Breast epithelium (tissue), 4 donors: ENCODE measurements around the gene MED29. TPM values are rescaled to one million over a fixed set of nuclear protein-coding genes. Genes with fewer than 3 reads are reported as not detected.

Experiments
- DNase-seq, 2 donors: peaks; one replicate each; pipeline ENCODE4 v3.0.0-alpha.2; 2019; ENCODE audit warnings: low spot score in 2 of 2
- H3K27ac ChIP-seq, 2 donors: fragments of 200-600 bp; sonication (generic) in 1 of 2; one replicate each; pipeline ENCODE4 v1.5.1; 2016 to 2019; ENCODE audit warnings: mild to moderate bottlenecking in 1 of 2
- H3K27me3 ChIP-seq, 2 donors: fragments of 200-600 bp; sonication (generic) in 1 of 2; one replicate each; pipeline versions ENCODE4 v1.5.1 to v1.6.0; 2017 to 2019; ENCODE audit warnings: control low read depth in 1 of 2, mild to moderate bottlenecking in 1 of 2
- H3K36me3 ChIP-seq: fragments of 200-600 bp; one replicate; pipeline ENCODE4 v1.5.1; 2019
- H3K4me1 ChIP-seq, 2 donors: fragments of 200-600 bp; sonication (generic); one replicate each; pipeline ENCODE4 v1.5.1; 2016 to 2019; ENCODE audit warnings: control low read depth in 1 of 2
- H3K4me3 ChIP-seq, 3 donors: fragments of 200-600 bp; sonication (generic); 1 replicate in 2 of 3; 2 replicates in 1 of 3; pipeline ENCODE4 v1.5.1; 2016 to 2019; ENCODE audit warnings: mild to moderate bottlenecking in 3 of 3, moderate library complexity in 2 of 3
- H3K9me3 ChIP-seq, 2 donors: fragments of 200-600 bp; sonication (generic) in 1 of 2; one replicate each; pipeline ENCODE4 v1.5.1; 2016 to 2019; ENCODE audit warnings: control low read depth in 1 of 2
- CTCF ChIP-seq, 3 donors: fragments of 450-650 bp; IDR thresholded peaks; one replicate each; pipeline ENCODE4 v1.5.1; 2016 to 2017; ENCODE audit warnings: antibody characterized with exemption in 3 of 3, mild to moderate bottlenecking in 3 of 3, moderate library complexity in 3 of 3
- POLR2A ChIP-seq: fragments of 450-650 bp; IDR thresholded peaks from one replicate; pipeline ENCODE4 v1.6.1; 2016; ENCODE audit warnings: antibody characterized with exemption, mild to moderate bottlenecking, moderate library complexity
- POLR2AphosphoS5 ChIP-seq, 3 donors: sonication (generic); formaldehyde crosslinking; IDR thresholded peaks; one replicate each; pipeline ENCODE4 v1.6.1; 2017; ENCODE audit warnings: antibody characterized with exemption in 3 of 3
- intact Hi-C: fragments of 100-400 bp; cut with DNase I; formaldehyde crosslinking; loops from one replicate; pipeline ENCODE4 v1.15.1; 2023; ENCODE audit warnings: low total_unique reads
- total RNA-seq, 3 donors: library from RNA; depleted of rRNA; stranded (reverse); fragments of >200 nt; gene quantifications; one replicate each; pipeline ENCODE4 v1.1.0, GENCODE V29; 2016

Gene MED29
- total RNA-seq, 3 donors from 2014 or later, result 36.6 to 49.5 (median 47.3) TPM

- H3K4me1 ChIP-seq, result no peaks in the 10 kb centered on the region
- intact Hi-C loops, result no loop called here
- DNase-seq, result no peak
Observed at GRCh38 chr19:39398297-39398864, 7.2 kb downstream of the MED29 start.

GRCh38 chr19:39399668-39400050 lies 8.5 kb downstream of the MED29 start:
- H3K4me1 ChIP-seq, result peaks cover 0 to 8% of the 10 kb centered on the region in 2 donors
- H3K4me3 ChIP-seq, result no peak overlapping the region
- H3K27ac ChIP-seq, result peak overlapping the region; percentile 77 to 85
- no peak for DNase-seq
- no peak for TF ChIP-seq CTCF (IDR thresholded peaks at IDR 0.05)
- TF ChIP-seq POLR2A, result no peak
- no peak for TF ChIP-seq POLR2AphosphoS5 (IDR thresholded peaks at IDR 0.05)
- intact Hi-C loops, result no loop called here
- no peaks in the 10 kb centered on the region for H3K27me3 ChIP-seq
- H3K36me3 ChIP-seq, result no peaks in the 10 kb centered on the region
- no peaks in the 10 kb centered on the region for H3K9me3 ChIP-seq

More at GRCh38 chr19:39398297-39398864, 7.2 kb downstream of the MED29 start:
- Histone ChIP-seq H3K27me3 (no peaks in the 10 kb centered on the region), H3K27ac (peak overlapping the region; percentile 77 to 85), H3K36me3 (no peaks in the 10 kb centered on the region), H3K9me3 (no peaks in the 10 kb centered on the region), H3K4me3 (peak overlapping the region in 1 of 3 donors; percentile 17)
- no peak for TF ChIP-seq CTCF (IDR thresholded peaks at IDR 0.05)
- peak in 1 of 3 donors; percentile 43 for TF ChIP-seq POLR2AphosphoS5 (IDR thresholded peaks at IDR 0.05)

- H3K27ac ChIP-seq, result peak overlapping the region; percentile 77 to 85
- no peaks in the 10 kb centered on the region for H3K27me3 ChIP-seq
- intact Hi-C loops, result no loop called here
- H3K4me1 ChIP-seq, result peaks cover 0 to 9% of the 10 kb centered on the region in 2 donors
- no peak overlapping the region for H3K4me3 ChIP-seq
- H3K36me3 ChIP-seq, result no peaks in the 10 kb centered on the region
- TF ChIP-seq POLR2AphosphoS5 (IDR thresholded peaks at IDR 0.05) (no peak), CTCF (IDR thresholded peaks at IDR 0.05) (no peak), POLR2A (no peak)
- DNase-seq, result no peak
- no peaks in the 10 kb centered on the region for H3K9me3 ChIP-seq
Observed at GRCh38 chr19:39400061-39400460, 8.9 kb downstream of the MED29 start.

GRCh38 chr19:39401070-39401548 lies 9.9 kb downstream of the MED29 start:
- peak overlapping the region; percentile 100 for H3K27ac ChIP-seq
- peaks cover 0 to 11% of the 10 kb centered on the region in 2 donors for H3K4me1 ChIP-seq
- no peaks in the 10 kb centered on the region for H3K36me3 ChIP-seq
- intact Hi-C loops, result no loop called here
- TF ChIP-seq POLR2AphosphoS5 (IDR thresholded peaks at IDR 0.05) (no peak), CTCF (IDR thresholded peaks at IDR 0.05) (no peak), POLR2A (no peak)
- H3K4me3 ChIP-seq, result no peak overlapping the region
- no peaks in the 10 kb centered on the region for H3K27me3 ChIP-seq
- no peaks in the 10 kb centered on the region for H3K9me3 ChIP-seq
- no peak for DNase-seq

GRCh38 chr19:39401549-39402345 lies 10.6 kb downstream of the MED29 start:
- Histone ChIP-seq H3K4me3 (peak overlapping the region in 2 of 3 donors; percentile 62 to 80), H3K9me3 (no peaks in the 10 kb centered on the region), H3K27me3 (no peaks in the 10 kb centered on the region), H3K4me1 (peaks cover 0 to 12% of the 10 kb centered on the region in 2 donors), H3K27ac (peak overlapping the region; percentile 100), H3K36me3 (no peaks in the 10 kb centered on the region)
- TF ChIP-seq POLR2AphosphoS5 (IDR thresholded peaks at IDR 0.05) (peak in 1 of 3 donors; percentile 40), CTCF (IDR thresholded peaks at IDR 0.05) (no peak)
- intact Hi-C loops, result no loop called here
- DNase-seq, result peak in 1 of 2 donors; percentile 63
